Measurements from ENCODE around the gene ZNF444.

Gene ZNF444

DNA sequence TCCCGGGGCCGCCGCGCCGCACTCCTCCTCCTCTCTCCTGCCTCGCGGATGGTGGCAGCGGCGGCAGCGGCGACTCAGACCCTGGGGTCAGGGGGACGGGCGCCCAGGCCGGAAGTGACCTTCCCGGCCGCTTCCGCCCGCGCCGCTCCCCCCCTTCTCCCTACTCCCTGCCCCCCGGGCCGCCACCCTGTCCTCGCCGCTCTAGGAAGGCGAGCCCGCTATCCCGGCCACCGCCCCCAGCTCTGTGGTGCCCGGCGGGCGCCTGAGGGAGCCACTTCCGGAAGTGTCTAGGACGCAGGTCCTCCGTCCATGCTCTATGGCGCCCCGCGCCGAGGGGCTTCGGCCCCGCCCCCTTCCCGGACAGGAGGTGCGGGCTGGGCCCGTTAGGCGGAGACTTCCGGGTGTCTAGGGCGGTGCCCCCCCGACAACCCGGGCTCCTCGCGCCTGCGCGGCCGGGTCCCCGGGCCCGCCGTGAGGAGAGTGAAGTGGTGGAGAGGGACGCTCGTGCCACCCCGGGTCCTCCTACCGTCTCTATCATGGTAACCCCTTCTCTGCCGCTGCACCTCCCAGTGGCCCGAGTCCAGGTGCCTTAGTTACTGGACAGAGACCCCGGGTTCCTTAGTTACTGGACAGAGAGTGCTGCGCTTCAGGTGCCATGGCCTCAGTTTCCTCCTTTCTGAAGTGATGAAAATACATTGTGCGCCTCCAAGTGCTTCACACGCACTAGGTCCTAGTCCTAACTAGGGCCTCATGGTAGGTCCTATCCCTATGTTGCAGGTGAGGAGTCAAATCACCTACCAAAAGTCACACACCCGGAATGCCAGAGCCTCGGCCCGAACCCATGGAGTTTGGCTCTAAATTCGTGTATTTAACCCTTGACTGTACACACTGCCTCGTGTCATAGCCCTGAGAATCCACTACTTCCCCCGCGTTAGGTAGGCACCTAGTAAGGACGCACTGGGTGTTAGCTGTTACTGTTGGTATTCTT, 19.6 kb upstream of the ZNF444 start, which contains the start of gene ZNF787:
ZNF787 (minus strand) TSS at position 116 of the 988 bp plus-strand sequence. CDS start 18,078 bp downstream, outside the sequence.
- in situ Hi-C loops (cut with HindIII; ENCODE audit: low sequenced_read_pairs): no loop called here

DNA sequence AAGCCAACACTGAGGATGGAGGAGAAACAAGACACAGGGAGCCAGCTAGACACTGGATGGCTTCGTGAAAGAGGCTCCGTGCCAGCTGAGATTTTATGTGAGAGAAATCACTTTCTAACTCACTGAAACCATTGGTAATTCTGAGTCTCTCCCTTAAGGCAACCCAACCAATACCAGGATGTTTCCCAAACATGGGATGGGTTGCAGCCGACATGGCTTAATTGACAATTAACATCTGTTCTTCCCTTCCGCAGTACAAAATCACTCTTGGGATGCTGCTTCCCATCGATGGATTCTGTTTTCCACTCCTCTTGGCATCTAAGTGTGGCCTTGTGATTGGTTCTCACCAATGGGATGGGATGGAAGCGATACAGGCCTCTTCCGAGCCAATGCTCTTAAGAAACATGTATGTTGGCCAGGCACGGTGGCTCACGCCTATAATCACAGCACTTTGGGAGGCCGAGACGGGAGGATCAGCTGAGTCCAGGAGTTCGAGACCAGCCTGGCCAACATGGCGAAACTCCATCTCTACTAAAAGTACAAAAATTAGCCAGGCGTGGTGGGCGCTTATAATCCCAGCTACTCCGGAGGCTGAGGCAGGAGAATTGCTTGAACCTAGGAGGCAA, 17.7 kb upstream of the ZNF444 start:
- in situ Hi-C loops (cut with HindIII; ENCODE audit: low sequenced_read_pairs): no loop called here

DNA sequence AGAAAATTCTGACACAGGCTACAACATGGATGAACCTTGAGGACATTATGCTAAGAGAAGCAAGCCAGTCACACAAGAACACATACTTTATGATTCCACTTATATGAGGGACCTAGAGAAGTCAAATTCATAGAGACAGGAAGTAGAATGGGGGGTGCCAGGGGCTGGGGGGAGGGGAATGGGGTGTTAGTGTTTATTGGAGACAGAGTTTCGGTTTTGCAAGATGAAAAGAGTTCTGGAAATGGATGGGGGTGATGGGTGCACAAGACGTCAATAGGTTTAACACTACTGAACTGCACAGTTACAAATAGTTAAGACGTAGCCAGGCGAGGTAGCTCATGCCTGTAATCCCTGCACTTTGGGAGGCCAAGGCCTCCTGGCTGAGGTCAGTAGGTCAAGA, 16.5 kb upstream of the ZNF444 start:
- in situ Hi-C loops (cut with HindIII; ENCODE audit: low sequenced_read_pairs): no loop called here

DNA sequence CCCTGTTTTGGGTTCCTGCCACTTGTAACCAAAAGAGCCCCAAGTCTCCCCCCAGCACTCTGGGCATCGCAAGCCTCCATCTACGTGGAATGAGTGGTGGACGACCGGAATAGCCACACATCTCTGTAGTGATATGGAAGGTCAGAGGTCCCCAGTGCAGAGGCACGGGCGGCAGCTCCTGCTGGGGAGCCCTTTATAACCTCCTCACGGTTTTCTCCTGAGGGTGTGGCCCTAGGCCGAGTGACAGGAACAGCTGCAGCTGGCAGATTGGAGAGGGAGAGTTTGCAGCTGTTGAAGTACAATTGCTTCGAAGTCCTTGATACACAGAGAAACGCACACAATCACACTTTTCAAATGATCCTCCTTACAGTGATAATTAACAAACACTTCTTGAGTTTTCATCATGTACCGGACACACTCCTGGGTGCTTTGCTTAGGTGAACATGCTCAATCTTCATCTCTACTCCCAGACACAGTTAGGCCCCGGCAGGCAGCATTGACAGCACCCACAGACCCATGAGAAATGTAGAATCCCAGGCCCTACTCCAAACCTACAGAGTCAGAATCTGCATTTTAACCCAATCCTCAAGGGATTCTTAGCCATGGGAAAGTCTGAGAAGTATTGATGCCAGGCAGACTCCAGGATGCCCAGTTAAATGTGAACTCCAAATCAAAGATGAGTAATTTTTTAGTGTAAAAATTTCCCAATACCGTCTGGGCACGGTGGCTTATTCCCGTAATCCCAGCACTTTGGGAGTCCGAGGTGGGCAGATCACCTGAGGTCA, 15.1 kb upstream of the ZNF444 start:
- in situ Hi-C loops (cut with HindIII; ENCODE audit: low sequenced_read_pairs): no loop called here

DNA sequence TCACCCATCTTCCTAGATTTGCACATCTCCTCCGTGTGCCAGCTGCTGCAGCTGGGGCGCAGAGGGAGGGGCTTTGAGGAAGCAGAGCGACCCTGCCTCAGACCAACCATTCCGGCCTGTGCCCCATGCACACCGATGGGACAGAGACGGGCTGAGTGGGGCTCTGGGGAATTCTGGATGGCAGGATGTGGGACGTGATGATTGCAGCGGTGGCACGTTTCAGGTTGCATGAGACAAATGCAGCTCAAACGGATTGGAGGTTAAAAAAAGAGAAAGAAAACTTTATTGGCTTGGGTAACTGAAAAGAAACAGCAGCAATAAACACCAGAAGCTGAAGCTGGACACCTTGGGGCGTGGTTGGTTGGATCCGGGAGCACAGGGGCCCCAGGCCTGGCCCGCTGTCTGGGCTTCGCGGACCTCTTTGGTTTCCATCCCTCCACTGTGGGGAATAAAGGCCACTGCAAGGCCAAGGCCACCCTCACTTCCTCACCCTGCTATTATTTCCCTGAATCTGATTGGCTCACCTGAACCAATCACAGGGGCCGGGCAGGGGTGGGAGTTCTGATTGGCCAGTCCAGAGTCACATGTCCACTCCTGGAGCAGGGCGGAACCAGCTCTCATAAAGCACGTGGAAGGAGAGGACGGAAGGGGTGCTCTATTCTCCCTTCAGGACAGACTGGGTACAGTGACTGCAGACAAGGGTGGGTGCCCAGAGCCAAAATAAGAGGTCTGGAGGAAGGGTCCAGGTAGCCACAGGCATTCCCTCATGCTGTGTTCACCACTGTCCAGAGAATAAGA, 13.9 kb upstream of the ZNF444 start:
- in situ Hi-C loops (cut with HindIII; ENCODE audit: low sequenced_read_pairs): no loop called here

DNA sequence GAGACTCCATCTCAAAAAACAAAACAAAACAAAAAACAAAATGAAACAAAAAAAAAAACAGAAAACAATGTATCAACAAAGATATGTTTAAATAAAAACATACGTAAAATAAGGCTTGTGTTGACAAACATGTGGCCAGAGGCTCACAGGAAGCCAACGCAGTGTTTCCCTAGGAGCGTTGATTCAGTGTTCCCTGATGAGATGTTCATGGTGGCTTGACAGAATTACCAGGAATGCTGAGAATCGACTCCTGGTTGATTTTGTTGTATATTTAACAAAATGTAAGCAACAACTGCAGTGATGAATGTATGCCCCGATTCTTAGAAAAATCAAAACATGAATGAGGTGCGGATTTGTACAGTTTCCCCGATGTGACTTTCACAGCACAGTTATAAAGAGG, 11.1 kb upstream of the ZNF444 start:
- in situ Hi-C loops (cut with HindIII; ENCODE audit: low sequenced_read_pairs): no loop called here

DNA sequence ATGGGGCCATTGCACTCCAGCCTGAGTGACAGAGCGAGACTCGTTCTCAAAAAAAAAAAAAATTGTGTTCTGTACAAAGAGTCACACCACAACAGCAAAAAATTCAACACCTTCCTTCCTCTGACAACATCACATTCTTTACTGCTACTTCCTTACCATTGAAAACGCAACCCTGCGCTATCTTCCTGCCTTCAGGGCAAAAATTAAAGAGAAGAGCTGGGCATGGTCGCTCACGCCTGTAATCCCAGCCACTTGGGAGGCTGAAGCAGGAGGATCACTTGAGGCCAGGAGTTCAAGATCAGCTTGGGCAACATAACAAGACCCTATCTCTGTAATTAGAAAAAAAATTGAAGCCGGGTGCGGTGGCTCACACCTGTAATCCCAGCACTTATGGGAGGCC, 9.4 kb upstream of the ZNF444 start:
- in situ Hi-C loops (cut with HindIII; ENCODE audit: low sequenced_read_pairs): no loop called here

DNA sequence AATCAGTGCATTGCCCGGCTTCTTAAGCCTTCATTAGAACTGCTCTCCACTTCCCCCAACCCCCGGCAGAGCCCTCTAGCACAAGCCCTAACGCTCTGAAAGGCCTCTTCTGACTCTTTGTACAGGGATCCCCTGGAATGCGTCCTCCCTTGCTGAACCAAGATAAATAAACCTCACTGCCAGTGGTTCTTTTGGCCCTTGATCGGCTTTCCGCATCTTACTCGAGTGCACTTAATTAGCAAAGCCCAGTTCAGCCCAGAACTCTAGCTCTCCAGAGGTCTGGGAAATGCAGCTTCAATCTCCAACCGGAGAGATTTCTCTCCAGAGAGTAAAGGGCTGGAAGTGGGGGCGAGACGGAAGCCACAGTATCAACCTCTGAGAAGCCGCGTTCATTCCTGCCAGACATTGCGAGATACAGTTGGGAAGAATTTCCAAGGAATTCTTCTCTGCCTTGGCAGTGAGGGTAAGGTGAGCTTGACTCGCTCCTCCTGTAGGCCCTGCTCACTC, 8.7 kb upstream of the ZNF444 start:
- in situ Hi-C loops (cut with HindIII; ENCODE audit: low sequenced_read_pairs): no loop called here

DNA sequence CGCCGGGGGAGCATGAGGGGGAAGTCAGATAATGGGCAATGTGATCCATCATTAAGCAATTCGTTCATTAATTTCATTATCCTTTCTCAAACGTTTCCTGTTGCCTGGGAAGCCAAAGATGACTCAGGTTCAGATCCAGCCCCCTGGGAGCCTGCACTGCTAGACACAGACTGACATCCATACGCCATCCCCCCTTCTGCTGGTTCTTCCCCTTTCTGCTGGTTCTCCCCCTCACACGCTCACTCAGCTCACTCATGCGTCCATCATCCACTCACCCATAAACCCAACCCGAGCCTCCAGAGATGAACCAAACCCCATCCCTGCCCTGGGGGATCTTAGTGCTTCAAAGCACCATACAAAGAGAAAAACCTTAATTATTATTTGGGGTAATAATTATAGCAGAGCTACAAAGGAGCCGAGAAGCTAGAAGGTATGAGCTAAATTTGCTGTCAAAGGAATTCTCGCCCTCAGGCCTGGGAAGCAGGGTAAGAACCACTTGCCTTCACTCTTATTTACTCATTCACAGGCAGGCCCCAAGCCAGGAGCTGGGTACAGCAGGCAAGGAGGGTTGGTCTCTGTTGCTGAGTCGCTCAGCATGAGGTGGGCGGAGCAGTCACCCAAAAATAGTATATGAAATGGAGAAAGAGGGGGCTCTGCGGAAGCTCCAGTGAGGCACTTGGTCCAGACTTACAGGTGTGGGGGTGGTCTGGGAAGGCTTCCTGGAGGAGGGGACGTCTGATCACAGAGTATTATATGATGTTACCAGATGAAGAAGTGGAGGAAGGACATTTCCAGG, 7.0 kb upstream of the ZNF444 start:
- in situ Hi-C loops (cut with HindIII; ENCODE audit: low sequenced_read_pairs): no loop called here

DNA sequence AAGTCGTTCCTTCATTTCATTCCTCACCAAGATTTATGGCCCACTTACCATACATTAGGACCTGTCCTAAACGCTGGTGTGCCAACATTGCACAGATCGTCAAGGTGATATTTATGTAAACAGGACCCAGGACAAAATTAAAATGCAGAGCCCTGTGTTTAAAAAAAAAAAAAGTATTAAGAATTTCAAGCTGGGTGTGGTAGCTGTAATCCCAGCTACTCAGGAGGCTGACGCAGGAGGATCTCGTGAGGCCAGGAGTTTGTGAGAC, 6.5 kb upstream of the ZNF444 start:
- in situ Hi-C loops (cut with HindIII; ENCODE audit: low sequenced_read_pairs): no loop called here

DNA sequence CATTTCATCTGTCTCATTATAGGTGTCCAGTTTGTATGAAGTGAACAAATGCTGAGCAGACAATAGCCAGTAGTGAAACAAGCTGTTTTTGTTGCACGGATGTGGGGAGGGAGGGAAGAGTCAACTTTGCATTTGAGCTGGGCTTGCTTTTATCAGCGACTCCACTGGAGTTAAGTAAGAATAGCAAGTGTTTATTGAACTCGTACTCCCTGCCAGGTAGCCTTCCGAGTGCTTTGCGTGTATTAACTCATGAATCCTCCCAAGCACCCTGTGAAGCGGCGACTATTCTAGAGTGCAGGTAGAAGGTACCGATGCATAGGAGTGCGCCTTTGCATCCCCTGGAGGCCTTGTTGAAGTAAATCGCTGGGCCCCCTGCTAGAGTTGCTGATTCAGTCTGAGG, 4.7 kb upstream of the ZNF444 start:
- in situ Hi-C loops (cut with HindIII; ENCODE audit: low sequenced_read_pairs): no loop called here

DNA sequence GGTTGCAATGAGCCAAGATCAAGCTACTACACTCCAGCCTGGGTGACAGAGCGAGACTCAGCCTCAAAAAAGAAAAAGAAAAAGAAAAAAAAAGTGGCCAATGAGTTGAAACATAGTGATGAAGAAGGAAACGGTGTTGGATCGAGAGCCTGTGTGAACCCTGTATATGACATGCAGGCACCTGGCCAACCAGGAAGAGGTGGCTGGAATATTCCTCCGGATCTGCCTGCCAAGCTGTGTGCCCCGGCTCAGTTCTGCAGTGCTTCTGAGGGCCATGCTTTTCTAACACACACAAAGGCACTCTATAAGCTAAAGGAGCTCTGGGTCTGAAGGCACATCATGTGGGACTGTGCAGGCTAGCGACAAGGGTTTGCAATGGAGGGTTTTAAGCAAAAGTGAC, 3.7 kb upstream of the ZNF444 start:
- in situ Hi-C loops (cut with HindIII; ENCODE audit: low sequenced_read_pairs): no loop called here

DNA sequence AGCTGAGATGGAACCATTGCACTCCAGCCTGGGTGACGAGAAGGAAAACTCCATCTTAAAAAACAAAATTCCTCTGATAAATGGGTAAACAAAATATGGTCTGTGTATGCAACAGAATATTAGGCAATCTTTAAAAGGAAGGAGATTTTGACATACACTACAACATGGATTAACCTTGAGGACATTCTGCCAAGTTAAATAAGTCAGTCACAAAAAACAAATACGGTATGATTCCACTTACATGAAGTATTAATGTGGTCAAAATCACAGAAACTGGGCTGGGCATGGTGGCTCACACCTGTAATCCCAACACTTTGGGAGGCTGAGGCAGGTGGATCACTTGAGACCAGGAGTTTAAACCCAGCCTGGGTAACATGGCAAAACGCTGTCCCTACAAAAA, 3.0 kb upstream of the ZNF444 start:
- in situ Hi-C loops (cut with HindIII; ENCODE audit: low sequenced_read_pairs): no loop called here

DNA sequence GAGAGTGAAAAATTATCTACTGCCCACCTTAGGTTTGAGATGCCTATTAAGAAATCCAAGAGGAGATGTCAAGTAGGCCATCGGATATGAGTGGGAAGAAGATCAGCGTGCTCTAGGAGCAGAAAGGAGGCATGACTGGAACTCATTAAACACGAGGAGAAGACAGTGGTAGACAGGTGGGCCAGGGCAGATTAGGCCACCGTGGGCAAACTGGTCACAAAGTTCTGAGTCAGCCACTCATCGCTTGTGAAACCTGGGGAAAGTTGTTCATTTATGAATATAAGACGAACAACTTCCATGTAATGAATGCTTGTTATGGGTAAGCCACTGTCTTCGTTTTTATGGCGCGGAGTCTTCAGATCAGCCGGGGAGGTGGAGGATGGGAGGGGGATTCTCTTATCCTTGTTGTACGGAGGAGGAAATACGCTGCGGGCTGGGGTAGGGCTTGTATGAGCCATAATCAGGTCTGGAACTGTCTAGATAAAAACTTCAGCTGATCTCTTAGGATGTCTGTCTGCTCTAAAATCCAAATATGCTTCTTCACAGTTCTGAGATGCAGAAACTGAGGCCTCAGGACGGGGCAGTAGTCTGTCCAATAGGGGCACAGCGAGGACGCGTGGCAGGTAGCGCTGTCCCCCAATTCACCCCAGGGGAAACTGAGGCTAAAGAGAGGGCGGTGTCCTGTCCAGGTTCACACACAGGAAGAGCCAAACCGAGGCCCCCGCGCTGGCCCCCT, 1.1 kb upstream of the ZNF444 start:
- in situ Hi-C loops (cut with HindIII; ENCODE audit: low sequenced_read_pairs): no loop called here

DNA sequence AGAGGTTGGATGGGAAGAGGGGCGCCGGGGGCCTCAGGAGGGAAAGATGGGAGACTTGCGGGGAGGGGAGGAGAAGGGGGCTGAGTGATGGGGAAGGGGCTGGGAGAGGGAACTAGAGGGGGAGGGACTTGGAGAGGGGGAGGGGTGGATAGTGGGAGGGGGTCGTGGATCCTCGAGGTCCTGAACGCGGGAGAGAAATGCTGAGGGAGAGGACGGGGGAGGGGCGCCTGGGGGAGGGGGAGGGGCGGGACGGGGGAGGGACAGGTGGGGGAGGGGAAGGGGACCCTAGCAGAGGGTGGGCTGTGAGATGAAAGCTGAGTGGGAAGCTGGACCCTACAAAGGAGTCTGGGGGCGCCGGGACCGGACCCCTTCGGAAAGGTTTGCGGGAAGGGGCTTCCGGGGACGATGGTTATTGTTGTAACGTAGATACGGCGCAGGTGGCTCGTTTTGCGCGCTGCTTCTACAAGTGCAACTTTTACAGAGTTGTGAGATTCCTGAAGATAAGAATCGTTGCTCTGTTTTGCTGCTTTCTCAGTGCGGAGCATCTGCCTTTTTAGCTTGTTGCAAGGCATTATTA, 418 bp downstream of the ZNF444 start:
- in situ Hi-C loops (cut with HindIII; ENCODE audit: low sequenced_read_pairs): no loop called here

DNA sequence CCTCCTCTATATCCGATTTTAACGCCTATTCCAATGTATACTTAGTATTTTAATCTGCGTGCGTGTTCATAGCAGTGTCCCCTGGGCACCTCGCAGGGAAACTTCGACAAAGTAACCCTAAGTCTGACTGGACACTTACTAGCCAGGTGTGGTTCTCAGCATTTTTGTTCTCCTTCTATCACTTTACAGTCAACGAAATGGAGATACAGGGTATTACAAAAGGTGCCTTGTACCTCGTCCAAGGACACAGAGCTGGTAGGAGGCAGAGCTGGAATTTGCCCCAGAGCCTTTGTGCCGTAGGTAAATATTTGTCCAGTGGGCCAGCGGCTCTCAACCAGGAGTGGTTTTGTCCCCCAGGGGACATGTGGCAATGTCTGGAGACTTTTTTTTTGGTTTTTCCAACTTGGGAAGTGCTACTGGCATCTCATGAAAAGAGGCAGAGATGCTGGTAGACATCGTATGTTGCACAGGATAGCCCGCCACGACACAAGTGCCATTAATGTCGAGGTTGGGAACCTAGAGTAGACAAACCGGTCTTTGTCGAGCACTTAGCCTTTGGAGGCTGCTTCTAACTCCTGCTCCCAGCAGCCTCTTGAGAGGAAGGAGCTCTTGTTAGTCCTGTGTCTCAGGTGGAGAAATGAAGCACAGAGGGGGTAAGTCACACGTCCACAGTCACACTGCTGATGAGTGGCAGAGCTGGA, 1.1 kb downstream of the ZNF444 start:
- in situ Hi-C loops (cut with HindIII; ENCODE audit: low sequenced_read_pairs): no loop called here

DNA sequence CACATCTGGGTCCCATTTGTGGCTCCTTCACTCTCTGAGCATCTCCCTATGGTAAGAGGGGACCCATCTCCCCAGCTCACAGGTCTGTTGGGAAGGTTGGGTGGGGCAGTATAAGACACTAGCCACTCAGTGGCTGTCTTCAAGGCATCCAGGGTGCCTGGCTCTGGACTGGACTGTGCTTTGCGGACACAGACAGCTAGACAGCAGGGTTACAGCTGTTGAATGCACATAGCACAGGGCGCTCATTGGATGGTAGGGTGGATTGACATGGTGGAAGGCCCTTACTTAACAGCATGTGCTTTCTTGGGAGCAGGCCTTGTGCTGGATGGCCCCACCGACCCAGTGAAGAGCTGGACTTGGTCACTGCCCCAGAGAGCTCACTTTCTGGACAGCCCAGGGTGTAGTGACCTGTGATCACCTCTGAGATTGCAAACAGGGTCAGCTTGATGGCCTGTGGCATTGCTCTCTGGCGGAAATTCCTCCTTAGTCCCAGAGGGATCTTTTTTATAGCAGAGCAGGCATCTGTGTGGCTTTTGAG, 1.9 kb downstream of the ZNF444 start:
- in situ Hi-C loops (cut with HindIII; ENCODE audit: low sequenced_read_pairs): no loop called here

DNA sequence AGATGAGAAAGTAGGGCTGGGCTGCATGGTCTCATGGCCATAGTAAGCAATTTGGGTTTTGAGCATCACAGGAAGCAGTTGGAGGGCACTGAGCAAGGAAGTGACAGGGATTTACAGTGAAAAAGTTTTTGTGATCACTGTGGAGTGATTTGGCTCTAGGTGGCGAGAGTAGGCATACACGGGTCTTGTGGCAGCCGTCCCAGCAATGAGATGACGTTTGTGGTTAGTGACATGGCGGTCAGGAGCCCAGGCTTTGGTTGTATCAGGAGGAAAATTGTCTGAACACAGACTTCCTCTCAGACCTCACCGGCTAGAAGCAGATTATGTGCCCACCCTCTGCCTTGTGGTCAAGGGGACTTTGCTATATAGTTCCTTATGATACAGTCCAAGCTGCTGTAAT, 3.3 kb downstream of the ZNF444 start:
- in situ Hi-C loops (cut with HindIII; ENCODE audit: low sequenced_read_pairs): no loop called here
